H1 (cell line): ENCODE results near the gene RAD9A.

Experiments
- HDAC6 ChIP-seq: IDR thresholded peaks from one replicate; pipeline ENCODE4 v1.7.1; 2012; ENCODE audit warnings: low read depth, mild to moderate bottlenecking, inconsistent platforms, low read length, moderate library complexity
- POLR2AphosphoS5 ChIP-seq: IDR thresholded peaks from 2 replicates; pipeline ENCODE4 v1.6.1; 2011; ENCODE audit warnings: low read depth, low read length
- TF ChIP-seq, protein P1 (sequence below): IDR thresholded peaks from 2 replicates; pipeline ENCODE4 v1.6.1; 2012; ENCODE audit warnings: inconsistent platforms

DNA sequence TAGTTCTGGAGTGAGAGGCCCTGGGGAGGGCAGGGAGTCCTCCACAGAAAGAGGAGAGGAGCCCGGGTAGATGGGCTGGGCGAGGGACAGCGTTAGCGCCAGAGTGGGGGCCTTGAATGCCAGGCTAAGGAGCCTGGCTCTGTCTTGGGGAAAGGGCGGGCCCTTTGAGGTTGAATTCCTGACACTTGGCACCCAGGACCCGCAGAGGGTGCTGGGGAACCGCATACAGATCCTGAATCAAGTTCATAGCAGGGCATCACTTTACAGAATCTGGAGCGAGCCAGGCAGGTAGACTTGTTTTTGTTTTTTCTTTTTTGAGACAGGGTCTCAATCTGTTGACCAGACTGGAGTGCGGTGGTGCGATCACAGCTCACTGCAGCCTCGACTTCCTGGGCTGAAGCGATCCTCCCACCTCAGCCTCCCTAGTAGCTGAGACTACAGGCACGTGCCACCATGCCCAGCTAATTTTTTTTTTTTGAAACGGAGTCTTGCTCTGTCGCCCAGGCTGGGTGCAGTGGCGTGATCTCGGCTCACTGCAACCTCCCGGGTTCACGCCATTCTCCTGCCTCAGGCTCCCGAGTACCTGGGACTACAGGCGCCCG lies 29.7 kb downstream of the RAD9A start:
- TF ChIP-seq POLR2AphosphoS5 (no peak), HDAC6 (no peak)
- TF ChIP-seq, protein P1, sequence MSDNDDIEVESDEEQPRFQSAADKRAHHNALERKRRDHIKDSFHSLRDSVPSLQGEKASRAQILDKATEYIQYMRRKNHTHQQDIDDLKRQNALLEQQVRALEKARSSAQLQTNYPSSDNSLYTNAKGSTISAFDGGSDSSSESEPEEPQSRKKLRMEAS, result no peak
